ENCODE results near the gene ZNF536. TPM values are rescaled to one million over a fixed set of nuclear protein-coding genes. Genes with fewer than 3 reads are reported as not detected.
A peak's percentile ranks its signal among the peaks of the same experiment; 100 is the strongest.

Gene ZNF536
- total and polyA plus RNA-seq, 12 donors: 0.22 to 10.7 (median 3.7) TPM

DNA sequence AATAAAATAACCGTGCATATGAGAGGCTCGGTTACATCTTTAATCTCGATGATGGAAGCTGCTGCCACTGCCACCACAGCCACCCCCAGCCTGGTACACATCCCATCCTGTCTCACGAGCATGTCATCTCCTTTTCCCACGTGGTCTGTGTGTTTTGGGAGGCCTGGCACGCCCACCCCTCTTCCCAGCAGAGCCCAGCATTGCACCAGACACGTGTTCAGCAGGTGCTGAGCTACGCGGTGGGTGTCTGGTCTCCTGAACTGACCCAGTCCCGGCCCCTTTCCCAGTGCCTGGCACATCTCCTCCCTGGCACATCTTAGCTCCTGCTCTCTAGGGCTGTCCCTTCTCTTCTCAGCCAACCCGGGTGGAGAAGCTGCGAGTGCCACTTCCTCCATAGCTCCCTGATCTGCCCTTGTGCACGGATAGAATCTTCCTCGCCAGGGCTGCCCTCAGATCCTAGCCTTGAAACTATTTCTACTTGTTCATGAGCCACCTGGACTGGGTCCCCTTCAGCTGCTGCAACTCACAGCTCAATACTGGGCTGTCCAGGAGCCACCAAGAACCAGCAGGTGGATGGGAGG is 36.8 kb upstream of the ZNF536 start:
- 77 to 85% methylated on average over 14 of the region's 14 CpGs for WGBS, 2 donors

DNA sequence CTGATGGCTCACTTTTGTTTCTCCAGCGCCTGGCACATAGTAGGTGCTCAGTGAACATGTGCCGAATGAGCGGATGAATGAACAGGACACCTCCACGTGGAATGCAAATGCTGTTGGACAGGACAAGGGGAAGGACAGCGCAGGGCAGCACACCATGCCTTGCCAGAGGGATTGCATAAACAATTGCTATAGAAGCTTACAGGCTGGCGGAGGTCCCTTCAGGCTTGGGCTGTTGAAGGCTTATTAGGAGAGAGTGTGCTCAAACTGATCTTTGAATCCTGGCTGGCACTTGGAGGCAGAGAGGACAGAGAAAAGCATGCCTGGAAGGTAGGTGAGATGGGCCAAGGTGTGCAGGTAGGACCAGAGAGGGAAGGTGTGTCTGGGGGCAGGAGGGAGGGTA is 35.9 kb upstream of the ZNF536 start:
- Histone ChIP-seq H3K4me1 (no peaks in the 10 kb centered on the region), H3K4me3 (no peak overlapping the region), H3K27ac (no peak overlapping the region), H3K27me3 (peaks cover 0 to 18% (median 0%) of the 10 kb centered on the region in 7 donors), H3K36me3 (no peaks in the 10 kb centered on the region), H3K9me3 (no peaks in the 10 kb centered on the region)
- TF ChIP-seq, protein P1, sequence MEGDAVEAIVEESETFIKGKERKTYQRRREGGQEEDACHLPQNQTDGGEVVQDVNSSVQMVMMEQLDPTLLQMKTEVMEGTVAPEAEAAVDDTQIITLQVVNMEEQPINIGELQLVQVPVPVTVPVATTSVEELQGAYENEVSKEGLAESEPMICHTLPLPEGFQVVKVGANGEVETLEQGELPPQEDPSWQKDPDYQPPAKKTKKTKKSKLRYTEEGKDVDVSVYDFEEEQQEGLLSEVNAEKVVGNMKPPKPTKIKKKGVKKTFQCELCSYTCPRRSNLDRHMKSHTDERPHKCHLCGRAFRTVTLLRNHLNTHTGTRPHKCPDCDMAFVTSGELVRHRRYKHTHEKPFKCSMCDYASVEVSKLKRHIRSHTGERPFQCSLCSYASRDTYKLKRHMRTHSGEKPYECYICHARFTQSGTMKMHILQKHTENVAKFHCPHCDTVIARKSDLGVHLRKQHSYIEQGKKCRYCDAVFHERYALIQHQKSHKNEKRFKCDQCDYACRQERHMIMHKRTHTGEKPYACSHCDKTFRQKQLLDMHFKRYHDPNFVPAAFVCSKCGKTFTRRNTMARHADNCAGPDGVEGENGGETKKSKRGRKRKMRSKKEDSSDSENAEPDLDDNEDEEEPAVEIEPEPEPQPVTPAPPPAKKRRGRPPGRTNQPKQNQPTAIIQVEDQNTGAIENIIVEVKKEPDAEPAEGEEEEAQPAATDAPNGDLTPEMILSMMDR (IDR thresholded peaks at IDR 0.05): no peak
- no peak for DNase-seq
- intact Hi-C loops (cut with DNase I): no loop called here
- 86 to 93% methylated on average over 6 of the region's 6 CpGs for WGBS, 2 donors
- ATAC-seq: no peak

More for the DNA sequence above, 36.8 kb upstream of the ZNF536 start:
- TF ChIP-seq, protein P1 (IDR thresholded peaks at IDR 0.05): no peak
- ATAC-seq: no peak
- Histone ChIP-seq H3K4me1 (no peaks in the 10 kb centered on the region), H3K27ac (no peak overlapping the region), H3K27me3 (peaks cover 0 to 18% (median 0%) of the 10 kb centered on the region in 7 donors), H3K36me3 (no peaks in the 10 kb centered on the region), H3K9me3 (no peaks in the 10 kb centered on the region), H3K4me3 (no peak overlapping the region)
- intact Hi-C loops (cut with DNase I): no loop called here
- DNase-seq: no peak

DNA sequence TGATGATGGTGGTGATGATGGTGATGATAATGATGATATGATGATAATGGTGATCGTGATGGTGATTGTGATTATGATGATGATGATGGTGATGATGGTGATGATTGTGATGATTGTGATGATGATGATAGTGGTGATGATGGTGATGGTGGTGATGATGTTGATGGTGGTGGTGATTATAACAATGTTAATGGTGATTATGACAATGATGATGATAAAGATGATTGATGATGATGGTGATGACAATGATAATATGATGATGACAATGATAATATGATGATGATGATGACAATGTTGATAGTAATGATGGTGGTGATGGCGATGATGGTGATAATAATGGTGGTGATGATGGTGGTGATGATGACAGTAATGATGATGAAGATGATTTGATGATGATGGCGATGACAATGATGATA is 34.1 kb upstream of the ZNF536 start:
- no peaks in the 10 kb centered on the region for H3K9me3 ChIP-seq
- no peak overlapping the region for H3K27ac ChIP-seq
- no peak for ATAC-seq
- TF ChIP-seq, protein P1 (IDR thresholded peaks at IDR 0.05): no peak
- no peak for DNase-seq
- WGBS, 2 donors: 89 to 95% methylated on average over 3 of the region's 3 CpGs
- no peak overlapping the region for H3K4me3 ChIP-seq
- no peaks in the 10 kb centered on the region for H3K36me3 ChIP-seq
- peaks cover 0 to 21% (median 0%) of the 10 kb centered on the region in 7 donors for H3K27me3 ChIP-seq
- intact Hi-C loops (cut with DNase I): no loop called here
- H3K4me1 ChIP-seq: no peaks in the 10 kb centered on the region

DNA sequence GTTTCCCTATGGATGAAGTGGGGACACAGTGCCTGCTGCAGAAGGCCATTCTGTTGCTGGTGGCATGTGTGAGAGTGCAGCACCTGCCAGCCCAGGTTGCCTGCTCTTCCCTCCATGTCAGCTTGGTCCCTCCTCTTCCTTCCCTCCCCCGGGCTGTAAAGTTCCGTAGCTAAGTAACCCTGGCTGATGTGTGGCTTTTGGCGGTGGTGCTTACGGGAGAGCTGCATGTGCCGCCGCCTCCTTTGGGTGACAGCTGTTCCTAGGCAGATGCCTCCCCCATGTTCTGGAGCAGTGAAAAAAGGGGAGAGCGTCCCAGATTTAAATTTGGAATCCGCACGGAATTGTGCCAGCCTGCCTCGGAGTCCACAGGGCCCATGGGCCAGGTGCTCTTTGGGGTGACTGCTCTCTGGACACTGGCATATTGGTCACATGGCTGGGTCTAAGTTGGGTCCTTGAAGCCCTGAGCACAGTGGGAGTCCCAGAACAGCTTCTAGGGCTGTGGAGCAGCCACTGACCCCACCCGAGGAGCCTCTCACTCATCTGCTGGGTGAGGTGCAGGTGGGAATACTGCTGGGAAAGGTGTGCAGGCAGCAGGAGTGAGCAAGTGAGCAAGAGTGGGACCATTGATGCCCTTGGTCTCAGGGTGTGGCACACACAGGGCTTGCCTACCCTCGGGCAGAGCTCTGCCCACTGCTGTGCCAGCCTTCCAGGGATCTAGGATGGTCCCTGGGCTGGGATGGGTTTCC is 33.1 kb upstream of the ZNF536 start:
- DNase-seq (no peak), ATAC-seq (peak in 1 of 8 donors; percentile 49)
- Histone ChIP-seq H3K27ac (no peak overlapping the region), H3K9me3 (no peaks in the 10 kb centered on the region), H3K27me3 (peaks cover 0 to 21% (median 0%) of the 10 kb centered on the region in 7 donors), H3K4me3 (no peak overlapping the region), H3K36me3 (no peaks in the 10 kb centered on the region), H3K4me1 (no peaks in the 10 kb centered on the region)
- intact Hi-C loops (cut with DNase I): no loop called here
- WGBS, 2 donors: 88 to 91% methylated on average over 12 of the region's 12 CpGs
- TF ChIP-seq, protein P1 (IDR thresholded peaks at IDR 0.05): no peak
